HEK293 (cell line): ENCODE measurements around the gene ACTRT2.

Source experiments
- CTCF ChIA-PET: fragments of 350-600 bp; formaldehyde crosslinking; extraction: SDS; loops from one replicate; lab custom pipeline; 2021; ENCODE audit warnings: antibody characterized with exemption; lab: Yijun Ruan, JAX
- POLR2A ChIA-PET: fragments of 300-600 bp; formaldehyde crosslinking; extraction: SDS; loops from one replicate; lab custom pipeline; 2020; ENCODE audit warnings: antibody characterized with exemption, inconsistent platforms; lab: Yijun Ruan, JAX
- H3K27ac ChIP-seq: fragments of 200-500 bp; sonication (Bioruptor generic); 2 replicates; pipeline ENCODE4 v1.5.1; 2014; ENCODE audit warnings: low read depth, low read length, control low read depth, inconsistent platforms; ENCODE audit errors: extremely low read depth
- H3K36me3 ChIP-seq, 2 experiments: fragments of 200-500 bp in 1 of 2; sonication (Bioruptor generic) in 1 of 2; 1 replicate in 1 of 2; 2 replicates in 1 of 2; pipeline ENCODE4 v1.5.1; 2014 to 2017; ENCODE audit warnings: inconsistent platforms in 2 of 2, low read length in 2 of 2; ENCODE audit not compliant: control insufficient read depth in 2 of 2, insufficient read depth in 1 of 2
- H3K4me1 ChIP-seq: fragments of 200-500 bp; sonication (Bioruptor generic); 2 replicates; pipeline ENCODE4 v1.5.1; 2014; ENCODE audit warnings: mild to moderate bottlenecking, low read length, inconsistent platforms; ENCODE audit not compliant: control insufficient read depth, insufficient read depth
- H3K4me3 ChIP-seq: 2 replicates; pipeline ENCODE4 v1.5.1; 2011; ENCODE audit warnings: low read depth, mild to moderate bottlenecking, control low read depth, low read length, moderate library complexity
- H3K9me3 ChIP-seq: fragments of 200-500 bp; sonication (Bioruptor generic); 2 replicates; pipeline ENCODE4 v1.5.1; 2014; ENCODE audit warnings: low read depth, low read length, inconsistent platforms; ENCODE audit not compliant: control insufficient read depth, insufficient read depth
- EGR2 ChIP-seq: fragments of 450-650 bp; formaldehyde crosslinking; IDR thresholded peaks from 2 replicates; pipeline ENCODE4 v1.5.1; 2016; ENCODE audit warnings: low read depth, missing biosample characterization, missing genetic modification characterization
- PRDM2 ChIP-seq: fragments of 450-650 bp; formaldehyde crosslinking; IDR thresholded peaks from 2 replicates; pipeline ENCODE4 v1.5.1; 2016; ENCODE audit warnings: missing biosample characterization, missing genetic modification characterization, borderline replicate concordance
- SCRT1 ChIP-seq: fragments of 450-650 bp; formaldehyde crosslinking; IDR thresholded peaks from 2 replicates; pipeline ENCODE4 v1.5.1; 2016; ENCODE audit warnings: missing biosample characterization, missing genetic modification characterization, borderline replicate concordance
- SP2 ChIP-seq: fragments of 450-650 bp; formaldehyde crosslinking; IDR thresholded peaks from 2 replicates; pipeline ENCODE4 v1.5.1; 2016; ENCODE audit warnings: missing biosample characterization, missing genetic modification characterization
- ZBTB48 ChIP-seq: fragments of 450-650 bp; formaldehyde crosslinking; IDR thresholded peaks from 2 replicates; pipeline ENCODE4 v1.5.1; 2016; ENCODE audit warnings: missing biosample characterization, missing genetic modification characterization
- ZBTB8A ChIP-seq: fragments of 450-650 bp; formaldehyde crosslinking; IDR thresholded peaks from 2 replicates; pipeline ENCODE4 v1.5.1; 2016; ENCODE audit warnings: missing biosample characterization, missing genetic modification characterization
- ZNF10 ChIP-seq: fragments of 450-650 bp; formaldehyde crosslinking; IDR thresholded peaks from 2 replicates; pipeline ENCODE4 v1.5.1; 2017; ENCODE audit warnings: missing biosample characterization, missing genetic modification characterization
- ZNF148 ChIP-seq: fragments of 450-650 bp; formaldehyde crosslinking; IDR thresholded peaks from 2 replicates; pipeline ENCODE4 v1.5.0; 2017; ENCODE audit warnings: missing biosample characterization, missing genetic modification characterization, borderline replicate concordance
- ZNF16 ChIP-seq: fragments of 450-650 bp; formaldehyde crosslinking; IDR thresholded peaks from 2 replicates; pipeline ENCODE4 v1.5.1; 2016; ENCODE audit warnings: low read depth, missing biosample characterization, missing genetic modification characterization
- ZNF2 ChIP-seq: fragments of 450-650 bp; formaldehyde crosslinking; IDR thresholded peaks from 2 replicates; pipeline ENCODE4 v1.5.1; 2016; ENCODE audit warnings: missing biosample characterization, missing genetic modification characterization
- ZNF398 ChIP-seq: fragments of 450-650 bp; formaldehyde crosslinking; IDR thresholded peaks from 2 replicates; pipeline ENCODE4 v1.5.1; 2017; ENCODE audit warnings: missing biosample characterization, missing genetic modification characterization
- ZNF521 ChIP-seq: fragments of 450-650 bp; formaldehyde crosslinking; IDR thresholded peaks from 2 replicates; pipeline ENCODE4 v1.5.1; 2017; ENCODE audit warnings: missing biosample characterization, mild to moderate bottlenecking, missing genetic modification characterization
- ZNF596 ChIP-seq: fragments of 450-650 bp; IDR thresholded peaks from 2 replicates; pipeline ENCODE4 v1.5.0; 2018; ENCODE audit warnings: missing biosample characterization, mild to moderate bottlenecking, missing genetic modification characterization, moderate library complexity

The ACTRT2 gene

GRCh38 chr1:2978691-2979190 is 42.5 kb upstream of the ACTRT2 start (continued):
- TF ChIP-seq ZNF596: no peak
- no peak for TF ChIP-seq ZBTB48 (tag by site-specific recombination)
- no peak for TF ChIP-seq ZNF521 (tag by site-specific recombination)
- TF ChIP-seq SP2 (tag by site-specific recombination): no peak
- no peak for TF ChIP-seq ZNF398
- no peak for TF ChIP-seq EGR2 (tag by site-specific recombination)
- TF ChIP-seq ZNF148 (tag by site-specific recombination): no peak
- no peak for TF ChIP-seq SCRT1

- Histone ChIP-seq H3K27ac (no peak overlapping the region), H3K4me1 (peaks cover 3% of the 10 kb centered on the region), H3K36me3 (no peaks in the 10 kb centered on the region), H3K4me3 (no peak overlapping the region), H3K9me3 (no peaks in the 10 kb centered on the region)
- POLR2A ChIA-PET: no interaction called here
- TF ChIP-seq ZNF10 (tag by site-specific recombination): no peak
- TF ChIP-seq ZNF16 (tag by site-specific recombination): no peak
- TF ChIP-seq PRDM2 (tag by site-specific recombination): no peak
- peak; percentile 35; the same call in 1 of the 2 replicates for TF ChIP-seq ZBTB8A (tag by site-specific recombination)
- TF ChIP-seq ZNF2 (tag by site-specific recombination): no peak
- TF ChIP-seq, all 188 proteins: peak for 1
- CTCF ChIA-PET: no interaction called here
These were observed 41.8 kb upstream of the ACTRT2 start for GRCh38 chr1:2979191-2980072.
